K562 (cell line): ENCODE measurements around the gene SBNO1. TPM values are rescaled to one million over a fixed set of nuclear protein-coding genes. Genes with fewer than 3 reads are reported as not detected.
A peak's percentile ranks its signal among the peaks of the same experiment; 100 is the strongest.

Source experiments
- ATAC-seq: fragments of 200-7000 bp; cut with Tn5 transposase; 3 replicates; pipeline ENCODE4 v1.9.1; 2020; ENCODE audit warnings: moderate library complexity
- BruUV-seq: library from RNA; stranded (reverse); fragments of 400-500 nt; replicated peaks from 2 replicates; lab custom pipeline; 2021; lab: Mats Ljungman, UMichigan
- CTCF ChIA-PET: fragments of 300-600 bp; formaldehyde crosslinking; extraction: SDS; loops from one replicate; lab custom pipeline; 2021; ENCODE audit warnings: low intra/inter-chr PET ratio; lab: Yijun Ruan, JAX
- POLR2A ChIA-PET: fragments of 300-600, 350-650 bp; sonication (Branson Sonifier 250); formaldehyde crosslinking; extraction: SDS; loops from one replicate; lab custom pipeline; 2021; ENCODE audit warnings: antibody characterized with exemption, inconsistent platforms; lab: Yijun Ruan, JAX
- DNase-seq, 4 experiments: peaks; one replicate each; pipeline versions ENCODE4 v3.0.0 to v3.0.0-alpha.2; 2011 to 2018; ENCODE audit warnings: low spot score in 3 of 4, mixed read lengths in 3 of 4; ENCODE audit errors: extremely low read depth in 1 of 4
- FAIRE-seq: peaks from 2 replicates; lab custom pipeline; 2011; peaks lifted over from hg19 to GRCh38; lab: Jason Lieb, UNC
- H2AFZ ChIP-seq: 2 replicates; pipeline ENCODE4 v1.6.0; 2011; ENCODE audit warnings: low read depth, low read length, control low read depth, inconsistent platforms
- H3K27ac ChIP-seq: fragments of 200-600 bp; 3 replicates; pipeline ENCODE4 v1.8.0; 2011; ENCODE audit warnings: low read depth, mild to moderate bottlenecking, control low read depth, inconsistent platforms, low read length, moderate library complexity, mixed read lengths; ENCODE audit errors: extremely low read depth
- H3K27me3 ChIP-seq, 2 experiments: fragments of 300-600 bp in 1 of 2; 2 replicates in 1 of 2; 3 replicates in 1 of 2; pipeline versions ENCODE4 v1.6.0 to v1.8.0; 2011; ENCODE audit warnings: inconsistent platforms in 2 of 2, low read length in 2 of 2, mild to moderate bottlenecking in 1 of 2, mixed read lengths in 1 of 2, moderate library complexity in 1 of 2; ENCODE audit not compliant: control insufficient read depth in 2 of 2, insufficient read depth in 2 of 2
- H3K36me3 ChIP-seq: fragments of 300-600 bp; 3 replicates; pipeline ENCODE4 v1.8.0; 2011; ENCODE audit warnings: mild to moderate bottlenecking, low read length, inconsistent platforms; ENCODE audit not compliant: control insufficient read depth, insufficient read depth
- H3K4me1 ChIP-seq, 2 experiments: fragments of 200-600 bp in 1 of 2; replicated peaks in 1 of 2; 2 replicates in 1 of 2; 3 replicates in 1 of 2; pipeline versions ENCODE4 v1.5.1 to v1.8.0; 2011; ENCODE audit warnings: inconsistent platforms in 2 of 2, low read length in 2 of 2, mild to moderate bottlenecking in 1 of 2, mixed read lengths in 1 of 2, moderate library complexity in 1 of 2; ENCODE audit not compliant: control insufficient read depth in 2 of 2, insufficient read depth in 2 of 2
- H3K4me2 ChIP-seq: 2 replicates; pipeline ENCODE4 v1.6.1; 2011; ENCODE audit warnings: low read length, control low read depth, inconsistent platforms, mixed read lengths; ENCODE audit not compliant: insufficient read depth
- H3K4me3 ChIP-seq: fragments of 200-600 bp; sonication (generic), shearing (Covaris generic); 2 replicates; pipeline ENCODE4 v1.5.1; 2016; ENCODE audit warnings: control low read depth, inconsistent platforms
- H3K79me2 ChIP-seq: fragments of 200-600 bp; 3 replicates; pipeline ENCODE4 v1.8.0; 2011; ENCODE audit warnings: low read length, inconsistent platforms; ENCODE audit not compliant: control insufficient read depth, insufficient read depth
- H3K9ac ChIP-seq, 2 experiments: 2 replicates each; pipeline versions ENCODE4 v1.6.0 to v1.6.1; 2011; ENCODE audit warnings: low read depth in 2 of 2, low read length in 2 of 2, control low read depth in 1 of 2, inconsistent platforms in 1 of 2, mild to moderate bottlenecking in 1 of 2, mixed read lengths in 1 of 2; ENCODE audit not compliant: insufficient read depth in 1 of 2
- H3K9me1 ChIP-seq: one replicate; pipeline ENCODE4 v1.6.0; 2011; ENCODE audit warnings: inconsistent platforms, mild to moderate bottlenecking, low read length, moderate library complexity; ENCODE audit not compliant: control insufficient read depth, insufficient read depth
- H3K9me3 ChIP-seq: replicated peaks from 2 replicates; pipeline ENCODE4 v1.5.1; 2011; ENCODE audit warnings: low read depth, low read length, inconsistent platforms; ENCODE audit not compliant: control insufficient read depth, insufficient read depth
- H4K20me1 ChIP-seq: replicated peaks from 2 replicates; pipeline ENCODE4 v1.6.1; 2011; ENCODE audit warnings: low read length, inconsistent platforms, mixed read lengths; ENCODE audit not compliant: control insufficient read depth, insufficient read depth
- HDAC2 ChIP-seq: fragments of 450-650 bp; IDR thresholded peaks from 2 replicates; pipeline ENCODE4 v1.6.1; 2016; ENCODE audit warnings: mild to moderate bottlenecking
- ILF3 ChIP-seq: fragments of 450-650 bp; IDR thresholded peaks from 2 replicates; pipeline ENCODE4 v1.6.1; 2018; ENCODE audit warnings: antibody characterized with exemption, mild to moderate bottlenecking, moderate library complexity, borderline replicate concordance
- MAFG ChIP-seq: fragments of 450-650 bp; conservative IDR thresholded peaks from 2 replicates; pipeline ENCODE4 v1.6.1; 2016; ENCODE audit warnings: missing genetic modification characterization, missing compliant biosample characterization
- NCOA4 ChIP-seq: fragments of 450-650 bp; IDR thresholded peaks from 2 replicates; pipeline ENCODE4 v1.6.1; 2018; ENCODE audit warnings: mild to moderate bottlenecking; ENCODE audit not compliant: partially characterized antibody
- RCOR1 ChIP-seq, 2 experiments: IDR thresholded peaks; 2 replicates each; pipeline ENCODE4 v1.6.1; 2012; ENCODE audit warnings: low read depth in 2 of 2, low read length in 2 of 2, borderline replicate concordance in 1 of 2, improper control_type of control experiment in 1 of 2
- SRSF7 ChIP-seq: fragments of 200-400 bp; formaldehyde crosslinking; optimal IDR thresholded peaks from 2 replicates; pipeline ENCODE3; 2017; ENCODE audit warnings: mild to moderate bottlenecking, low read depth, low read length
- STAG1 ChIP-seq: sonication (generic); formaldehyde crosslinking; IDR thresholded peaks from 2 replicates; pipeline ENCODE4 v1.5.0; 2020; ENCODE audit warnings: missing genetic modification reagents, borderline replicate concordance
- TCF7L2 ChIP-seq: fragments of 150-350 bp; IDR thresholded peaks from 2 replicates; pipeline ENCODE4 v1.6.1; 2016; ENCODE audit warnings: low read depth, mild to moderate bottlenecking, low read length, moderate library complexity
- ZKSCAN8 ChIP-seq: fragments of 200-800 bp; sonication (Bioruptor generic); IDR thresholded peaks from 2 replicates; pipeline ENCODE4 v1.6.1; 2016; ENCODE audit warnings: missing genetic modification characterization, missing compliant biosample characterization
- WGBS: fragments of 100-300 bp; shearing (Covaris generic); methylation state at CpG from one replicate; pipeline ENCODE4 v1.1.6; 2016; ENCODE audit warnings: low coverage, mixed read lengths; ENCODE audit not compliant: insufficient coverage; ENCODE audit errors: missing lambda C conversion rate; 5-methylcytosine and 5-hydroxymethylcytosine counted together
- in situ Hi-C: fragments of 300-500 bp; cut with MboI; formaldehyde crosslinking; loops from 4 replicates; pipeline ENCODE4 v1.15.0; 2018; ENCODE audit warnings: inconsistent platforms, mixed read lengths
- intact Hi-C: fragments of 100-400 bp; cut with micrococcal nuclease; formaldehyde crosslinking; loops from 2 replicates; pipeline ENCODE4 v1.14.2; 2022
- polyA plus RNA-seq, 8 experiments: library from polyadenylated mRNA; depleted of rRNA in 4 of 8; stranded (reverse) in 5 of 8; unstranded in 3 of 8; fragments of >200 nt; fragmentation: Nextera tagmentation in 2 of 8; fragmentation: Illumina TruSeq in 1 of 8; extraction: Ambion mirVana in 2 of 8; extraction: Trizol in 1 of 8; gene quantifications; 2 replicates each; pipeline versions ENCODE4 v1.2.1 to v1.2.3, GENCODE V29; 2011 to 2014; ENCODE audit warnings: inconsistent platforms in 1 of 8, missing spikeins in 1 of 8
- total RNA-seq, 7 experiments: library from RNA; depleted of rRNA in 6 of 7; stranded (reverse); fragments of >200 nt in 6 of 7; fragmentation: Illumina TruSeq in 2 of 7; extraction: Trizol in 2 of 7; gene quantifications; 2 replicates each; pipeline versions ENCODE4 v1.2.1 to v1.2.3, GENCODE V29; 2011 to 2021; ENCODE audit warnings: low replicate concordance in 1 of 7
- TF ChIP-seq, protein P1 (sequence below): sonication (generic); formaldehyde crosslinking; IDR thresholded peaks from 2 replicates; pipeline ENCODE4 v1.8.0; 2023; ENCODE audit warnings: missing genetic modification reagents, mild to moderate bottlenecking, borderline replicate concordance

SBNO1 gene
- total and polyA plus RNA-seq, 9 of the 15 experiments (the other 6 are each of a cell fraction or from before 2014, with no cell fraction given), result 14.9 to 77.1 (median 35.9) TPM

- WGBS, result 90% methylated on average over 8 of the region's 8 CpGs
- Histone ChIP-seq H2AFZ (no peak overlapping the region), H3K9me1 (no peaks in the 10 kb centered on the region), H3K79me2 (peaks cover 19% of the 10 kb centered on the region), H3K4me3 (no peak overlapping the region), H3K9ac (no peak overlapping the region), H3K4me2 (no peak overlapping the region), H3K4me1 (no peaks in the 10 kb centered on the region), H3K9me3 (no peaks in the 10 kb centered on the region), H3K36me3 (peaks cover 89% of the 10 kb centered on the region), H3K27ac (no peak overlapping the region), H3K27me3 (no peaks in the 10 kb centered on the region), H4K20me1 (no peaks in the 10 kb centered on the region)
- intact Hi-C loops, result no loop called here
- DNase-seq (no peak), FAIRE-seq (no peak), ATAC-seq (no peak)
- POLR2A ChIA-PET, result interaction anchor here (1.3 to 1.4 kb wide), 2 partner anchors 15 to 47 kb away, joined by 3 to 4 read pairs; partner anchors contain the start of gene KMT5A
- TSS peak; percentile 14 for BruUV-seq
- in situ Hi-C loops, result no loop called here
- CTCF ChIA-PET, result no interaction called here
- TF ChIP-seq TCF7L2, result no peak
- TF ChIP-seq ILF3, result no peak
- TF ChIP-seq MAFG (tag), result no peak
- TF ChIP-seq HDAC2, result no peak
- TF ChIP-seq ZKSCAN8, result no peak
- no peak for TF ChIP-seq NCOA4
- TF ChIP-seq SRSF7, result no peak
- TF ChIP-seq, protein P1, sequence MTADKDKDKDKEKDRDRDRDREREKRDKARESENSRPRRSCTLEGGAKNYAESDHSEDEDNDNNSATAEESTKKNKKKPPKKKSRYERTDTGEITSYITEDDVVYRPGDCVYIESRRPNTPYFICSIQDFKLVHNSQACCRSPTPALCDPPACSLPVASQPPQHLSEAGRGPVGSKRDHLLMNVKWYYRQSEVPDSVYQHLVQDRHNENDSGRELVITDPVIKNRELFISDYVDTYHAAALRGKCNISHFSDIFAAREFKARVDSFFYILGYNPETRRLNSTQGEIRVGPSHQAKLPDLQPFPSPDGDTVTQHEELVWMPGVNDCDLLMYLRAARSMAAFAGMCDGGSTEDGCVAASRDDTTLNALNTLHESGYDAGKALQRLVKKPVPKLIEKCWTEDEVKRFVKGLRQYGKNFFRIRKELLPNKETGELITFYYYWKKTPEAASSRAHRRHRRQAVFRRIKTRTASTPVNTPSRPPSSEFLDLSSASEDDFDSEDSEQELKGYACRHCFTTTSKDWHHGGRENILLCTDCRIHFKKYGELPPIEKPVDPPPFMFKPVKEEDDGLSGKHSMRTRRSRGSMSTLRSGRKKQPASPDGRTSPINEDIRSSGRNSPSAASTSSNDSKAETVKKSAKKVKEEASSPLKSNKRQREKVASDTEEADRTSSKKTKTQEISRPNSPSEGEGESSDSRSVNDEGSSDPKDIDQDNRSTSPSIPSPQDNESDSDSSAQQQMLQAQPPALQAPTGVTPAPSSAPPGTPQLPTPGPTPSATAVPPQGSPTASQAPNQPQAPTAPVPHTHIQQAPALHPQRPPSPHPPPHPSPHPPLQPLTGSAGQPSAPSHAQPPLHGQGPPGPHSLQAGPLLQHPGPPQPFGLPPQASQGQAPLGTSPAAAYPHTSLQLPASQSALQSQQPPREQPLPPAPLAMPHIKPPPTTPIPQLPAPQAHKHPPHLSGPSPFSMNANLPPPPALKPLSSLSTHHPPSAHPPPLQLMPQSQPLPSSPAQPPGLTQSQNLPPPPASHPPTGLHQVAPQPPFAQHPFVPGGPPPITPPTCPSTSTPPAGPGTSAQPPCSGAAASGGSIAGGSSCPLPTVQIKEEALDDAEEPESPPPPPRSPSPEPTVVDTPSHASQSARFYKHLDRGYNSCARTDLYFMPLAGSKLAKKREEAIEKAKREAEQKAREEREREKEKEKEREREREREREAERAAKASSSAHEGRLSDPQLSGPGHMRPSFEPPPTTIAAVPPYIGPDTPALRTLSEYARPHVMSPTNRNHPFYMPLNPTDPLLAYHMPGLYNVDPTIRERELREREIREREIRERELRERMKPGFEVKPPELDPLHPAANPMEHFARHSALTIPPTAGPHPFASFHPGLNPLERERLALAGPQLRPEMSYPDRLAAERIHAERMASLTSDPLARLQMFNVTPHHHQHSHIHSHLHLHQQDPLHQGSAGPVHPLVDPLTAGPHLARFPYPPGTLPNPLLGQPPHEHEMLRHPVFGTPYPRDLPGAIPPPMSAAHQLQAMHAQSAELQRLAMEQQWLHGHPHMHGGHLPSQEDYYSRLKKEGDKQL (CRISPR knock-in tag), result no peak
- TF ChIP-seq RCOR1 (IDR thresholded peaks at IDR 0.05; ENCODE audit: borderline replicate concordance in 1 of 2, low read depth in 2 of 2, low read length in 2 of 2), result no peak
- no peak for TF ChIP-seq STAG1
- TF ChIP-seq, all 486 proteins: peak for 0
Observed at GRCh38 chr12:123336530-123336929, 28.1 kb downstream of the SBNO1 start.
